ENCODE measurements around the gene MAEA. TPM values are rescaled to one million over a fixed set of nuclear protein-coding genes. Genes with fewer than 3 reads are reported as not detected.

Gene MAEA
- total and polyA plus RNA-seq, 2 of the 8 experiments (the other 6 are each of a cell fraction or from before 2014, with no cell fraction given) = 75.8 to 133 TPM

- peaks cover 28 to 52% of the 10 kb centered on the region in 2 experiments for H3K79me2 ChIP-seq (ENCODE audit: control insufficient read depth in 1 of 2, insufficient read depth in 2 of 2, low read length in 2 of 2)
- no peaks in the 10 kb centered on the region for H3K4me1 ChIP-seq (replicated peaks in 1 of 4; ENCODE audit: control insufficient read depth in 3 of 4, insufficient read depth in 4 of 4, low read length in 3 of 4)
- H2BK5ac ChIP-seq (ENCODE audit: low read depth, low read length) = no peak overlapping the region
- H3K23ac ChIP-seq (ENCODE audit: insufficient read length) = no peak overlapping the region
- CTCF ChIA-PET (ENCODE audit: partially characterized antibody) = interaction anchor here (1.4 kb wide), 1 partner anchor 10 kb away, joined by 4 read pairs; no protein-coding TSS in a partner anchor
- no peaks in the 10 kb centered on the region for H3K27me3 ChIP-seq (replicated peaks in 1 of 4; ENCODE audit: control insufficient read depth in 3 of 4, extremely low read depth in 1 of 4, insufficient read depth in 3 of 4, low read length in 3 of 4)
- no peak overlapping the region for H3K27ac ChIP-seq (ENCODE audit: low read depth, low read length)
- no peak overlapping the region for H3K18ac ChIP-seq (ENCODE audit: extremely low read depth, low read length)
- H3K14ac ChIP-seq (ENCODE audit: insufficient read length) = no peak overlapping the region
- no peak overlapping the region for H2AFZ ChIP-seq (ENCODE audit: low read length)
- H3K4me3 ChIP-seq (ENCODE audit: extremely low read depth in 1 of 4, insufficient read depth in 2 of 4, low read depth in 3 of 4, low read length in 4 of 4) = no peak overlapping the region
- WGBS, 2 experiments (ENCODE audit: extremely low coverage in 1 of 2, insufficient coverage in 1 of 2, insufficient read length in 1 of 2, insufficient replicate concordance in 2 of 2, low coverage in 1 of 2, low lambda C conversion rate in 2 of 2, missing lambda C conversion rate in 1 of 2) = 95% methylated on average over 21 of the region's 22 CpGs; no CpG with 5 or more reads in 1 of the 2 experiments
- no peak overlapping the region for H3K4ac ChIP-seq (replicated peaks; ENCODE audit: insufficient read length, low read depth, low read length)
- no peak overlapping the region for H3K9ac ChIP-seq (replicated peaks in 1 of 4; ENCODE audit: extremely low read depth in 1 of 4, low read depth in 3 of 4, low read length in 3 of 4)
- no peak overlapping the region for H2BK12ac ChIP-seq (ENCODE audit: low read depth, low read length)
- H3K9me3 ChIP-seq (ENCODE audit: insufficient read depth in 2 of 2, low read depth in 1 of 2, low read length in 1 of 2) = no peaks in the 10 kb centered on the region
- DNase-seq (ENCODE audit: low read depth in 1 of 2, low spot score in 2 of 2) (no peak), FAIRE-seq (no peak)
- H3K79me1 ChIP-seq (ENCODE audit: low read depth, low read length) = peaks cover 17% of the 10 kb centered on the region; the same call in 1 of the 2 replicates
- H4K91ac ChIP-seq (replicated peaks; ENCODE audit: insufficient read length, low read length) = no peak overlapping the region
- POLR2A ChIA-PET (ENCODE audit: partially characterized antibody) = interaction anchor here (0.7 kb wide), 1 partner anchor 8 kb away, joined by 3 read pairs; no protein-coding TSS in a partner anchor
- H4K20me1 ChIP-seq (replicated peaks in 1 of 2; ENCODE audit: control insufficient read depth in 1 of 2, insufficient read depth in 2 of 2, low read length in 2 of 2) = peaks cover 16 to 39% of the 10 kb centered on the region in 2 experiments
- no peak overlapping the region for H2BK20ac ChIP-seq (ENCODE audit: low read length)
- H2AK5ac ChIP-seq (ENCODE audit: low read depth, low read length) = no peak overlapping the region
- no peak for TF ChIP-seq SRF (IDR thresholded peaks at IDR 0.05; ENCODE audit: low read depth, low read length)
- no peak for TF ChIP-seq CBX8 (IDR thresholded peaks at IDR 0.05; ENCODE audit: borderline replicate concordance, low read depth, low read length)
- no peak for TF ChIP-seq JUND (IDR thresholded peaks at IDR 0.05; ENCODE audit: low read length)
- TF ChIP-seq BRCA1 (IDR thresholded peaks at IDR 0.05; ENCODE audit: low read depth, low read length) = no peak
- TF ChIP-seq ATF2 (IDR thresholded peaks at IDR 0.05; ENCODE audit: low read length) = no peak
- H4K8ac ChIP-seq (ENCODE audit: extremely low read depth, insufficient read depth, low read length) = no peak overlapping the region
- H4K5ac ChIP-seq (ENCODE audit: insufficient read length, low read depth, low read length) = no peak overlapping the region
- no peak overlapping the region for H2BK120ac ChIP-seq (replicated peaks; ENCODE audit: low read depth, low read length)
- no peak overlapping the region for H3K4me2 ChIP-seq (ENCODE audit: insufficient read depth in 1 of 2, low read depth in 2 of 2, low read length in 2 of 2)
- H3K23me2 ChIP-seq (ENCODE audit: low read depth, low read length) = no peaks in the 10 kb centered on the region
- peaks cover 2 to 44% (median 16%) of the 10 kb centered on the region in 4 experiments; a peak in 6 of 8 replicates for H3K36me3 ChIP-seq (ENCODE audit: control insufficient read depth in 2 of 4, insufficient read depth in 4 of 4, low read length in 3 of 4)
- H2BK15ac ChIP-seq (ENCODE audit: low read length) = no peak overlapping the region
- H3K56ac ChIP-seq (replicated peaks; ENCODE audit: insufficient read length, low read depth, low read length) = no peak overlapping the region
Observed at GRCh38 chr4:1239950-1240307, 49.8 kb upstream of the MAEA start.

Measured in H1 (cell line).